Heart left ventricle (tissue), 13 donors: ENCODE measurements around the gene HBZ.

Experiments used
- POLR2A ChIP-seq, 2 donors: fragments of 450-650 bp; IDR thresholded peaks; one replicate each; pipeline ENCODE4 v1.6.1; 2017; ENCODE audit warnings: antibody characterized with exemption in 2 of 2, mild to moderate bottlenecking in 2 of 2, moderate library complexity in 2 of 2
- TF ChIP-seq, protein P1 (sequence below), 12 donors: fragments of 200-600 bp; sonication (generic) in 4 of 12; IDR thresholded peaks; one replicate each; pipeline versions ENCODE4 v1.5.0 to v1.8.0; 2018 to 2022; ENCODE audit warnings: antibody characterized with exemption in 12 of 12, mild to moderate bottlenecking in 5 of 12
- donor health status: ischemic (EF 13 %, LVEDD 7.1; RV severe dilation, severe dysfunction).
- donor health status: DM: no; HTN: yes; CAD: no.
- donor health status: DM: no; HTN: no; CAD: no.
- donor health status: ischemic (EF 25% LVEDD 6.9; RV normal size, moderate dysfunction).
- donor health status: ischemic (EF 25% LVEDD 5.7; RV mildly dilated, moderate dysfunction).
- donor health status: ischemic (EF 35%, LVEDD 5.7; RV mildly dilated, moderate dysfunction).
- donor health status: nonischemic (EF 11% LVEDD 7.7; RV severe dilation, severe dysfunction).
- donor health status: DM: yes; HTN: yes; CAD: no.
- donor health status: PGD.
- donor health status: ischemic (EF 29% LVEDD 5.4; RV normal size, mild dysfunction).
- donor health status: nonischemic (EF 23%, LVEDD 6.1; RV moderate dilation, normal function).

GRCh38 chr16:120756-121155 is 31.7 kb upstream of the HBZ start:
- TF ChIP-seq POLR2A (IDR thresholded peaks at IDR 0.05), result no peak
- TF ChIP-seq, protein P1, sequence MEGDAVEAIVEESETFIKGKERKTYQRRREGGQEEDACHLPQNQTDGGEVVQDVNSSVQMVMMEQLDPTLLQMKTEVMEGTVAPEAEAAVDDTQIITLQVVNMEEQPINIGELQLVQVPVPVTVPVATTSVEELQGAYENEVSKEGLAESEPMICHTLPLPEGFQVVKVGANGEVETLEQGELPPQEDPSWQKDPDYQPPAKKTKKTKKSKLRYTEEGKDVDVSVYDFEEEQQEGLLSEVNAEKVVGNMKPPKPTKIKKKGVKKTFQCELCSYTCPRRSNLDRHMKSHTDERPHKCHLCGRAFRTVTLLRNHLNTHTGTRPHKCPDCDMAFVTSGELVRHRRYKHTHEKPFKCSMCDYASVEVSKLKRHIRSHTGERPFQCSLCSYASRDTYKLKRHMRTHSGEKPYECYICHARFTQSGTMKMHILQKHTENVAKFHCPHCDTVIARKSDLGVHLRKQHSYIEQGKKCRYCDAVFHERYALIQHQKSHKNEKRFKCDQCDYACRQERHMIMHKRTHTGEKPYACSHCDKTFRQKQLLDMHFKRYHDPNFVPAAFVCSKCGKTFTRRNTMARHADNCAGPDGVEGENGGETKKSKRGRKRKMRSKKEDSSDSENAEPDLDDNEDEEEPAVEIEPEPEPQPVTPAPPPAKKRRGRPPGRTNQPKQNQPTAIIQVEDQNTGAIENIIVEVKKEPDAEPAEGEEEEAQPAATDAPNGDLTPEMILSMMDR (IDR thresholded peaks at IDR 0.05), result no peak
